ENCODE measurements around the gene RIOK3.
"Not testable (repeated sequence)": the region's sequence is repeated elsewhere in the genome, so short reads cannot be mapped to it uniquely, and the experiment has no call there.

RIOK3 gene

GRCh38 chr18:23499291-23499781, 46.2 kb downstream of the RIOK3 start:
- DNase-seq, result no peak

GRCh38 chr18:23501626-23502025, 48.5 kb downstream of the RIOK3 start:
- no peak for DNase-seq

GRCh38 chr18:23502516-23503037, 49.5 kb downstream of the RIOK3 start:
- no peak for DNase-seq

- peak; percentile 89 for DNase-seq
Observed at GRCh38 chr18:23503038-23503962, 50.2 kb downstream of the RIOK3 start, which contains the start of gene RMC1. RMC1 (plus strand) TSS chr18:23503511; CDS start chr18:23503619, 108 bp downstream.

GRCh38 chr18:23503963-23504344, 50.9 kb downstream of the RIOK3 start:
- no peak for DNase-seq

GRCh38 chr18:23504720-23505119, 51.6 kb downstream of the RIOK3 start:
- DNase-seq, result no peak

GRCh38 chr18:23506393-23506792, 53.3 kb downstream of the RIOK3 start:
- no peak for DNase-seq

- not testable (repeated sequence) for DNase-seq
Observed at GRCh38 chr18:23510923-23511322, 57.8 kb downstream of the RIOK3 start.

GRCh38 chr18:23512216-23512615, 59.1 kb downstream of the RIOK3 start:
- not testable (repeated sequence) for DNase-seq

GRCh38 chr18:23512641-23513040, 59.6 kb downstream of the RIOK3 start:
- DNase-seq, result no peak

GRCh38 chr18:23515911-23516546, 62.9 kb downstream of the RIOK3 start:
- peak; percentile 68 for DNase-seq

GRCh38 chr18:23519734-23520133, 66.6 kb downstream of the RIOK3 start:
- DNase-seq, result no peak

GRCh38 chr18:23521271-23521670, 68.2 kb downstream of the RIOK3 start:
- DNase-seq, result no peak

GRCh38 chr18:23521907-23522306, 68.8 kb downstream of the RIOK3 start:
- DNase-seq, result no peak

- DNase-seq, result peak; percentile 39
Observed at GRCh38 chr18:23523429-23524212, 70.5 kb downstream of the RIOK3 start.

- no peak for DNase-seq
Observed at GRCh38 chr18:23524213-23524707, 71.2 kb downstream of the RIOK3 start.

GRCh38 chr18:23526501-23527063, 73.5 kb downstream of the RIOK3 start:
- DNase-seq, result no peak

- DNase-seq, result no peak
Observed at GRCh38 chr18:23528580-23529472, 75.7 kb downstream of the RIOK3 start.

- no peak for DNase-seq
Observed at GRCh38 chr18:23529604-23530003, 76.5 kb downstream of the RIOK3 start.

GRCh38 chr18:23530195-23530594, 77.1 kb downstream of the RIOK3 start:
- DNase-seq, result no peak

GRCh38 chr18:23531912-23532311, 78.8 kb downstream of the RIOK3 start:
- DNase-seq, result no peak
